ENCODE data around the gene BDKRB2.

The BDKRB2 gene

GRCh38 chr14:96198430-96199130, 6.1 kb upstream of the BDKRB2 start:
- no peak for DNase-seq (ENCODE audit: low read depth in 2 of 2)

DNA sequence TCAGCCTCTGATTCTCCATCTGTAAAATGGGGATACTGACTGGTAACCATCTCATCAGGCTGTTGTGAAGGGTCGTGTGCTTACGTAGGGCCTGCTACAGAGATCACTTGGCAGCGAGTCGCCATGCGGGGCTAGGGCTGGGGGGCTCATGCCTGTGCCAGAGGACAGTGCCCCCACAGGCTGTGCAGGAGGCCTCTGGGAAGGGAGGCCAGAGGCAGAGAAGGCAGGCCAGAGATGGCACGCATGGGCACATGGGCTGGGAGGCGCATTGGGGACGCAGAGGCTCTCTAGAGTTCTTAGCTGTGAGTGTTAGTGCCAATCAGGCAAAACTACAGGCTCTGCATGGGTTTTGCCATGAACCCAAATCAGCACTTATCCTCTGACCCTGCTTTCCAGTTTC, 3.5 kb upstream of the BDKRB2 start:
- no peak for DNase-seq (ENCODE audit: low read depth in 2 of 2)

DNA sequence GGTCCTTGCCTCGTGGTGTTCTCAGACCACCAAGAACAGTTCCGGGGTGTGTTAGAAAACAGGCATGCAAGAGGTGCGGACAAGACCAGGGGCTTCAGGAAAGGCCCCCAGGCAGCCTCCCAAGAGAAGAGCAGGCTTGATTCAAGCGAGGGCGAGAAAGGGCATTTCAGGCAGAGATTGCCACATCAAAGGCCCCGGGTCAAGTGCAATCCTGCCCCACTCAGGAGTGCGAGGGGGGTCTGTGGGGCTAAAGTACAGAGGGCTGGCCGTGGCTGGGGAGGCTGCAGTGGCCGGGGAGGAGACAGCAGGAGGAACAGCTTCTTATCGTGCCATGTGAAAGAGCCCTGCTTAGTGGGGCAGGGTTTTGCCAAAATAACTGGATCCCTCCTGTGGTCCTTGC, 2.7 kb upstream of the BDKRB2 start:
- no peak for DNase-seq (ENCODE audit: low read depth in 2 of 2)

GRCh38 chr14:96202441-96203094, 2.1 kb upstream of the BDKRB2 start:
- DNase-seq (ENCODE audit: low read depth in 2 of 2): no peak

DNA sequence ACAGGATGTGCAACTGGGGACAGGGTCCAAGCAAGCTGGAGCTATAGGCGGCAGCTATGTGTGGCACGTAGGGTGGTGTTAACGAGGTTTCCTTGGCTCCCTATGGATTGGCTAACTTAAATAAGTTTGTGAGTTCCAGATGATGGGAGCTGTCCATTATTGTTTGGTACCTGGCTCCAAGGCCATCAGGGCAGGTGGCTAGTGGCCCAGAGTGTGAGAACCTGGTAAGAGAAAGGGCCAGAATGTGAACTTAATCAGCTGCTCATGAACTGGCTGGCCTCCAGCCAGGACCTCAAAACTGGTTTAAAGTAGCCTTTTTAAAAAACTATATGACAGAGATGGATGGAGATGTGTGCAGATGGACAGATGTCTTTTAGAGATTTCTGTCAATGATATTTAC, 1.5 kb upstream of the BDKRB2 start:
- DNase-seq (ENCODE audit: low read depth in 2 of 2): no peak

- no peak for DNase-seq (ENCODE audit: low read depth in 2 of 2)
These were observed 1.0 kb upstream of the BDKRB2 start for GRCh38 chr14:96203635-96204034.

GRCh38 chr14:96205059-96205977, 679 bp downstream of the BDKRB2 start:
- DNase-seq (ENCODE audit: low read depth in 2 of 2): no peak

DNA sequence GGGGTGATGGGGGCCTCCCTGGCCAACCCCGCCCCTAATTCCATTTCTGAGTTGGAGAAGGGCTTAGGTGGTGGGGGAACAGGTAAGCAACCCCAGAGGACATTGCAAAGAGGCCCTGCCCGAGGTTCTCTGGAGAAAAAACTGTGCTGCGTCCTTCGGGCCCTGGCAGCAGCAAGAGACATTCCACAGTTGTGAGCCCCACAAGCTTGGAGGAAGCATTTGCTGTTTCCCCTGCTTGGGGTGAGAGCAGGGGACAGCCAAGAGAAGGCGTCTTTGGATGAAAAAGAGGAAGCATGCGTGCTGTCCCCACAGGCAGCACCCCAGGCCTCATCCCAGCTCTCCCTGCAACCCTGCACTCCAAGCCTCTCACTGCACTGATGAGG, 1.3 kb downstream of the BDKRB2 start:
- no peak for DNase-seq (ENCODE audit: low read depth in 2 of 2)

- DNase-seq (ENCODE audit: low read depth in 2 of 2): no peak
These were observed 1.8 kb downstream of the BDKRB2 start for GRCh38 chr14:96206461-96206860.

DNA sequence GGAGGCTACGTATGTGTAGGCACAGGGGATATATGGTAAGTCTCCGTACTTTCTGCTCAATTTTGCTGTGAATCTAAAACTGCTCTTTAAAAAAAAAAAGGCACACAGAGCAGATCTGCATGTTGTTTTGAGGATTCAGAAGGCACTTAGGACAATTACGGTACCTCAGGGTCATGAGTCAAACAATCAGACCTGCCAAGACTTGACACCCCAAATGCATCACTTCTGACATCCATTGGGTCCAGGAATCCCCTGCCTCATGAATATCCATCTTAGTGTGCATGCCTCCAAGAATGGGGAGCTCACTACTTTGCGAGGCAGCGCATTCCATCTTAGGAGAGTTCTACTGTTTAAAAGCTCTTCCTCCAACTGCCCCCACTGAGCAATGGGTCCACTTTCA, 3.0 kb downstream of the BDKRB2 start:
- DNase-seq (ENCODE audit: low read depth in 2 of 2): no peak

DNA sequence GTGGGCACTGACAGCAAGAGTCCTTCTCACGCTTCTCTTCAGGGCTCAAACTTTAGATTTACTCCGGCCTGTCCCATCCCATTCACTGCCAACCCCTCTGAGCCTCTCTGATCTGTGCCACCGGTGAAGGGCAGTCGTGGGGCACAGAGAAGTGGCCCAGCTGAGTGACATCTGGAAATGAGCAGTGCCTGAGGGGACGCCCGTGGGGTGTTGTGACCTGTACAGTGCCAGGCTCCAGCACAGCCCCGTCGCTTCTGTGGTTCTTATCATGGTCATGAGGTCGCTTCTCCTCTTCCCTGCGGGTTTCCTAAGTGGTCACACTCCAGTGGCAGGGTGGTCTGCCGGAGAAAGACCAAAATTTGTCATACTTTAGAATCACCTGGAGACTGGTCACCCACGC, 4.1 kb downstream of the BDKRB2 start:
- DNase-seq (ENCODE audit: low read depth in 2 of 2): no peak

DNA sequence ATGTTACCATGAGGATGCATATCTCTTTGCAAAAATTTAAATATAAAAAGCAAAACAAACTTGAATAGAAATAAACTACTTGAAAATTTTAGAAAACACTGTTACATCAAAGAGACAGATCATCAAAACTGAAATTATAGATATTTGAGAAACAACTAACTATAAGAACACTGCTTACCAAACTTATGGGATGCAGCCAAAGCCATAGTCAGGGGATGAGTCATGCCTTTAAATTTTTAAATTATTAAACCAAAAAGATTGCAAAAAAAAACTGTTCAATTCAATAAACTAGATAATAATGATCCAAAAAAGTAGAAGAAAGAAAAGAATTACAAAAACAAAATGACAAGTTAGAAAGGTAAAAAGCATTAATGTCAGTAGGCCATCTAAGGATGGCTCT, 7.5 kb downstream of the BDKRB2 start:
- DNase-seq (ENCODE audit: low read depth in 2 of 2): no peak

- no peak for DNase-seq (ENCODE audit: low read depth in 2 of 2)
These were observed 8.3 kb downstream of the BDKRB2 start for GRCh38 chr14:96212896-96213295.

DNA sequence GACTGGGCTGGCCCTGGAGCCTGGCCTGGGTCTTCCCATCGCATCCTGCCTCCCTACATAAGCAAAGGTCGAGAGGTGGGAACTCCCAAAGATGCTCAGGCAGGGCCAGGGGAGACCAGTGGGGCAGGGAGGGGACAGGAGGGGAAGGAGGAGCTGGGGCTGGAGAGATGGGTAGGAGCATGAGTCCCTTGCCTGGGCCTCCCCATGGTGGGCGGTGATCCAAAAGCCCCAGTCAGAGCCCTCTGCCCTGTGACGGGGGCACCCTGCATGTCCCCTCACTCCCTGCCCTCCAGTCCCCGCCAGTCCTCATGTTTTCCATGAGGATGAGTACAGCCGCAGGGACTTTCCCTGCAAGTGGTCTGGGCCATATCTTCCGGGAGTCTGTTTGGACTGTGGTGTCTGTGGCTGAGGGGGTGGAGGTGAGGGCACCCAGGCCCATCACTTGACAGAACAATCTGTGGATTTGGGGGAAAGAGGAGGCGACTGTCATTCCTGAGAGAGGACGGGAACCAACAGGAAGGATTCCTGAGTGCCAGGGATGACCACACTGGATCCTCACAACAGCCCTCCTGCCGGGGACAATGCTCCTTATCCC, 9.3 kb downstream of the BDKRB2 start:
- no peak for DNase-seq (ENCODE audit: low read depth in 2 of 2)

DNA sequence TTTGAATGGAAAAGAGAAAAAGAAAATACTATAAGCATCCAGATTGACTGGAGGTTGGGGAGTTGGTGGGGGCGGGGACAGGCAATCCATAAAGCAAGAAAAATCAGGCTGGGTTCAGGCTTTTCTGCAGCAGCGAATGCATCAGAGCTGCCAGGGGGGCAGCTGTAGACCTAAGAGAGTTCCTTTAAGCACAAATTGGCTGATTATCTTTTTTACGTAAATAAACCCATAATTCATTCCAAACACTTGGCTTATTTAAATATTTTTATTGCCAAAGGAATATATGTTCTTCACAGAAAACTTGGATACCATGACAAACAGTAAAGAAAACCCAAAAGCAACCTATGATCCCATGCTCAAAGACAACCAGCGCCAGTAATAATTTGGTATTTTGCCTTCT, 10.2 kb downstream of the BDKRB2 start:
- no peak for DNase-seq (ENCODE audit: low read depth in 2 of 2)

GRCh38 chr14:96215452-96216244, 11.0 kb downstream of the BDKRB2 start:
- DNase-seq (ENCODE audit: low read depth in 2 of 2): no peak

- DNase-seq (ENCODE audit: low read depth in 2 of 2): no peak
These were observed 12.0 kb downstream of the BDKRB2 start for GRCh38 chr14:96216627-96217026.

GRCh38 chr14:96217376-96217913, 12.8 kb downstream of the BDKRB2 start:
- DNase-seq (ENCODE audit: low read depth in 2 of 2): no peak

- no peak for DNase-seq (ENCODE audit: low read depth in 2 of 2)
These were observed 16.5 kb downstream of the BDKRB2 start for GRCh38 chr14:96221109-96221650.

GRCh38 chr14:96221841-96222240, 17.2 kb downstream of the BDKRB2 start:
- no peak for DNase-seq (ENCODE audit: low read depth in 2 of 2)

Measured in stimulated activated CD8-positive, alpha-beta memory T cell treated with anti-CD3 and anti-CD28 coated beads, Interleukin-2, amount 100 ng/mL, for 1 hour (primary cell).